HepG2 (cell line): ENCODE measurements around the gene ZNF217. TPM values are rescaled to one million over a fixed set of nuclear protein-coding genes. Genes with fewer than 3 reads are reported as not detected.
A peak's percentile ranks its signal among the peaks of the same experiment; 100 is the strongest.
"Not testable (repeated sequence)": the region's sequence is repeated elsewhere in the genome, so short reads cannot be mapped to it uniquely, and the experiment has no call there.

ENCODE experiments used
- ATAC-seq: fragments of 200-7000 bp; cut with Tn5 transposase; 3 replicates; pipeline ENCODE4 v1.9.1; 2020; ENCODE audit warnings: mild to moderate bottlenecking, moderate library complexity
- BruUV-seq: library from RNA; stranded (reverse); fragments of 400-500 nt; replicated peaks from 2 replicates; lab custom pipeline; 2021; lab: Mats Ljungman, UMichigan
- CTCF ChIA-PET: fragments of 300-600 bp; formaldehyde crosslinking; extraction: SDS; loops from one replicate; lab custom pipeline; 2021; ENCODE audit warnings: low total read pairs, inconsistent platforms, low intra/inter-chr PET ratio; lab: Yijun Ruan, JAX
- POLR2A ChIA-PET: fragments of 350-600 bp; sonication (Branson Sonifier 250); formaldehyde crosslinking; loops from one replicate; lab custom pipeline; 2020; ENCODE audit warnings: antibody characterized with exemption, inconsistent platforms; lab: Yijun Ruan, JAX
- DNase-seq: peaks from one replicate; pipeline ENCODE4 v3.0.0-alpha.2; 2015; ENCODE audit warnings: low spot score
- FAIRE-seq: peaks from 3 replicates; lab custom pipeline; 2011; peaks lifted over from hg19 to GRCh38; lab: Jason Lieb, UNC
- H2AFZ ChIP-seq: one replicate; pipeline ENCODE4 v1.6.1; 2011; ENCODE audit warnings: low read length, inconsistent platforms
- H3K27ac ChIP-seq: fragments of 300-600 bp; 3 replicates; pipeline ENCODE4 v1.8.0; 2011; ENCODE audit warnings: mixed run types, mild to moderate bottlenecking, mixed read lengths, low read length, inconsistent platforms; ENCODE audit not compliant: insufficient read depth; ENCODE audit errors: extremely low read length
- H3K27me3 ChIP-seq, 2 experiments: fragments of 200-600 bp in 1 of 2; 2 replicates in 1 of 2; 3 replicates in 1 of 2; pipeline versions ENCODE4 v1.6.0 to v1.8.0; 2011; ENCODE audit warnings: low read length in 2 of 2, mild to moderate bottlenecking in 2 of 2, moderate library complexity in 2 of 2, inconsistent platforms in 1 of 2; ENCODE audit not compliant: insufficient read depth in 2 of 2, control insufficient read depth in 1 of 2
- H3K36me3 ChIP-seq, 2 experiments: fragments of 200-600 bp in 1 of 2; replicated peaks in 1 of 2; 2 replicates in 1 of 2; 3 replicates in 1 of 2; pipeline versions ENCODE4 v1.5.1 to v1.8.0; 2011; ENCODE audit warnings: low read length in 2 of 2, inconsistent platforms in 1 of 2; ENCODE audit not compliant: insufficient read depth in 2 of 2, control insufficient read depth in 1 of 2
- H3K4me1 ChIP-seq: 2 replicates; pipeline ENCODE4 v1.5.1; 2012; ENCODE audit warnings: low read length, inconsistent platforms; ENCODE audit not compliant: insufficient read depth
- H3K4me2 ChIP-seq: 2 replicates; pipeline ENCODE4 v1.6.0; 2011; ENCODE audit warnings: low read depth, low read length, inconsistent platforms
- H3K4me3 ChIP-seq, 3 experiments: fragments of 200-600 bp in 1 of 3; sonication (generic), shearing (Covaris generic) in 1 of 3; replicated peaks in 1 of 3; 2 replicates each; pipeline ENCODE4 v1.5.1; 2011 to 2016; ENCODE audit warnings: low read length in 3 of 3, inconsistent platforms in 2 of 3, low read depth in 2 of 3, mild to moderate bottlenecking in 2 of 3, control low read depth in 1 of 3, mixed read lengths in 1 of 3; ENCODE audit not compliant: insufficient read depth in 1 of 3
- H3K79me2 ChIP-seq: one replicate; pipeline ENCODE4 v1.6.1; 2011; ENCODE audit warnings: low read length, inconsistent platforms; ENCODE audit not compliant: insufficient read depth
- H3K9ac ChIP-seq: 2 replicates; pipeline ENCODE4 v1.6.0; 2011; ENCODE audit warnings: mild to moderate bottlenecking, low read depth, low read length, inconsistent platforms; ENCODE audit not compliant: insufficient read depth
- H3K9me3 ChIP-seq: 2 replicates; pipeline ENCODE4 v1.5.1; 2012; ENCODE audit warnings: mild to moderate bottlenecking, low read length
- H4K20me1 ChIP-seq: 2 replicates; pipeline ENCODE4 v1.6.0; 2011; ENCODE audit warnings: inconsistent platforms, mild to moderate bottlenecking, low read length, moderate library complexity; ENCODE audit not compliant: insufficient read depth
- CEBPG ChIP-seq: IDR thresholded peaks from 2 replicates; pipeline ENCODE4 v1.6.1; 2016
- CREM ChIP-seq, 2 experiments: sonication (generic) in 1 of 2; formaldehyde crosslinking in 1 of 2; IDR thresholded peaks; 2 replicates each; pipeline versions ENCODE4 v1.4.0 to v1.6.1; 2016 to 2020; ENCODE audit warnings: antibody characterized with exemption in 1 of 2, mild to moderate bottlenecking in 1 of 2, missing genetic modification reagents in 1 of 2
- GFI1 ChIP-seq: sonication (generic); formaldehyde crosslinking; IDR thresholded peaks from 2 replicates; pipeline ENCODE4 v1.5.0; 2020; ENCODE audit warnings: missing genetic modification reagents, mild to moderate bottlenecking, borderline replicate concordance
- HDAC1 ChIP-seq: sonication (generic); formaldehyde crosslinking; IDR thresholded peaks from 2 replicates; pipeline ENCODE4 v1.5.1; 2020; ENCODE audit warnings: mild to moderate bottlenecking, missing genetic modification reagents
- KAT7 ChIP-seq: IDR thresholded peaks from 2 replicates; pipeline ENCODE4 v1.6.1; 2018; ENCODE audit warnings: borderline replicate concordance, missing compliant biosample characterization
- LCORL ChIP-seq, 2 experiments: fragments of 450-650 bp in 1 of 2; sonication (generic) in 1 of 2; formaldehyde crosslinking in 1 of 2; IDR thresholded peaks; 2 replicates each; pipeline versions ENCODE4 v1.5.0 to v1.6.1; 2017 to 2020; ENCODE audit warnings: antibody characterized with exemption in 1 of 2, missing genetic modification reagents in 1 of 2
- RERE ChIP-seq: IDR thresholded peaks from 2 replicates; pipeline ENCODE4 v1.6.1; 2016; ENCODE audit warnings: low read depth, missing genetic modification reagents, missing compliant biosample characterization
- SMAD3 ChIP-seq: sonication (generic); formaldehyde crosslinking; IDR thresholded peaks from 2 replicates; pipeline ENCODE4 v1.4.0; 2020; ENCODE audit warnings: missing genetic modification reagents
- TARDBP ChIP-seq: sonication (generic); formaldehyde crosslinking; IDR thresholded peaks from 2 replicates; pipeline ENCODE4 v1.8.0; 2022; ENCODE audit warnings: mild to moderate bottlenecking, missing genetic modification reagents
- TSC22D2 ChIP-seq: sonication (generic); formaldehyde crosslinking; IDR thresholded peaks from 2 replicates; pipeline ENCODE4 v1.5.1; 2020; ENCODE audit warnings: missing genetic modification reagents, mild to moderate bottlenecking, borderline replicate concordance
- ZKSCAN8 ChIP-seq: IDR thresholded peaks from 2 replicates; pipeline ENCODE4 v1.6.1; 2016; ENCODE audit warnings: borderline replicate concordance, missing genetic modification reagents, missing compliant biosample characterization
- ZNF280D ChIP-seq: sonication (generic); formaldehyde crosslinking; IDR thresholded peaks from 2 replicates; pipeline ENCODE4 v1.5.1; 2020; ENCODE audit warnings: mild to moderate bottlenecking, missing genetic modification reagents
- ZNF878 ChIP-seq: sonication (generic); formaldehyde crosslinking; IDR thresholded peaks from 2 replicates; pipeline ENCODE4 v1.8.1; 2023; ENCODE audit warnings: mild to moderate bottlenecking, missing genetic modification reagents, moderate library complexity
- WGBS: methylation state at CpG from one replicate; pipeline ENCODE4 v1.1.6; 2017; ENCODE audit warnings: low lambda C conversion rate; 5-methylcytosine and 5-hydroxymethylcytosine counted together
- in situ Hi-C: cut with HindIII; loops from 2 replicates; pipeline ENCODE4 v1.10.0; 2017; ENCODE audit warnings: low pct_unique_long_range_greater_than_20kb; ENCODE audit not compliant: extremely low pct_ligation_motif_present
- intact Hi-C: fragments of 100-400 bp; cut with micrococcal nuclease; formaldehyde crosslinking; loops from one replicate; pipeline ENCODE4 v1.10.0; 2022; ENCODE audit not compliant: unreplicated experiment
- polyA plus RNA-seq, 8 experiments: library from polyadenylated mRNA; depleted of rRNA in 3 of 8; stranded (reverse) in 7 of 8; unstranded in 1 of 8; fragments of >200 nt; fragmentation: Illumina TruSeq in 4 of 8; extraction: Trizol in 4 of 8; gene quantifications; 2 replicates each; pipeline versions ENCODE4 v1.2.1 to v1.2.3, GENCODE V29; 2011 to 2016; ENCODE audit warnings: low read depth in 4 of 8, missing spikeins in 1 of 8, mixed read lengths in 1 of 8; ENCODE audit not compliant: insufficient read depth in 1 of 8
- total RNA-seq, 5 experiments: library from RNA; depleted of rRNA; stranded (reverse); fragments of >200 nt; fragmentation: Illumina TruSeq; extraction: Trizol; gene quantifications; 2 replicates each; pipeline ENCODE4 v1.2.3, GENCODE V29; 2016; ENCODE audit warnings: low read depth in 1 of 5

The ZNF217 gene
- total and polyA plus RNA-seq, 2 of the 13 experiments (the other 11 are each of a cell fraction or from before 2014, with no cell fraction given) = 22.3 to 29.8 TPM

- ATAC-seq (peak; percentile 13), FAIRE-seq (peak; percentile 86), DNase-seq (peak; percentile 78)
- WGBS = 6% methylated on average over 12 of the region's 12 CpGs
- BruUV-seq; in situ Hi-C loops; CTCF ChIA-PET; H3K9me3 ChIP-seq; H3K27me3 ChIP-seq; H4K20me1 ChIP-seq; H2AFZ ChIP-seq; H3K36me3 ChIP-seq; TF ChIP-seq CREM (CRISPR knock-in tag; IDR thresholded peaks at IDR 0.05); LCORL (IDR thresholded peaks at IDR 0.05): not testable (repeated sequence)
- POLR2A ChIA-PET = interaction anchor here (0.7 to 9.2 kb wide), 30 partner anchors 9 to 511 kb away, joined by 3 to 164 read pairs (median 6); no protein-coding TSS in a partner anchor
- Histone ChIP-seq H3K79me2 (peaks cover 24% of the 10 kb centered on the region), H3K4me2 (peak overlapping the region; percentile 99), H3K9ac (peak overlapping the region; percentile 87), H3K27ac (peak overlapping the region; percentile 86), H3K4me1 (peaks cover 51% of the 10 kb centered on the region), H3K4me3 (peak overlapping the region; percentile 53 to 89 (median 80); a peak in 5 of 6 replicates)
- intact Hi-C loops = loop anchor here (1.0 to 5.0 kb wide), 3 partner anchors 26 to 141 kb away; no protein-coding TSS in a partner anchor
- peak; percentile 73; the same call in 1 of the 2 replicates for TF ChIP-seq CEBPG (CRISPR knock-in tag)
- peak; percentile 12; the same call in 1 of the 2 replicates for TF ChIP-seq SMAD3
- TF ChIP-seq GFI1 (CRISPR knock-in tag) = peak; percentile 13; the same call in 1 of the 2 replicates
- peak; percentile 70; the same call in 1 of the 2 replicates for TF ChIP-seq ZNF878 (CRISPR knock-in tag)
- peak; percentile 35; the same call in 1 of the 2 replicates for TF ChIP-seq CREM (IDR thresholded peaks at IDR 0.05)
- TF ChIP-seq LCORL (CRISPR knock-in tag; IDR thresholded peaks at IDR 0.05) = peak; percentile 6; the same call in 1 of the 2 replicates
- TF ChIP-seq TARDBP (CRISPR knock-in tag) = peak; percentile 63; the same call in 1 of the 2 replicates
- TF ChIP-seq ZNF280D (CRISPR knock-in tag) = peak; percentile 27; the same call in 1 of the 2 replicates
- TF ChIP-seq KAT7 (CRISPR knock-in tag) = peak; percentile 89; the same call in 1 of the 2 replicates
- TF ChIP-seq ZKSCAN8 (CRISPR knock-in tag) = peak; percentile 34; the same call in 1 of the 2 replicates
- TF ChIP-seq HDAC1 (CRISPR knock-in tag) = 0 out of 2 replicates have a peak, but pooled peaks have one; percentile 25
- TF ChIP-seq RERE (CRISPR knock-in tag) = 0 out of 2 replicates have a peak, but pooled peaks have one; percentile 14
- peak; percentile 6; the same call in 1 of the 2 replicates for TF ChIP-seq TSC22D2 (CRISPR knock-in tag)
Measured at GRCh38 chr20:53596189-53597001, 2.8 kb upstream of the ZNF217 start.
